HG03575 (cell line): ENCODE measurements around the gene IFNG-AS1.

Source experiments
- ATAC-seq: cut with Tn5 transposase; IDR thresholded peaks from one replicate; pipeline ENCODE4 v1.9.1; 2021; ENCODE audit not compliant: unreplicated experiment, insufficient number of reproducible peaks, low FRiP score; ENCODE audit errors: extremely low read depth

The IFNG-AS1 gene

GRCh38 chr12:68030248-68030647 is 41.0 kb downstream of the IFNG-AS1 start:
- ATAC-seq: no peak

- ATAC-seq: no peak
Measured at GRCh38 chr12:68031174-68031573, 41.9 kb downstream of the IFNG-AS1 start.

- no peak for ATAC-seq
Measured at GRCh38 chr12:68031881-68032739, 42.9 kb downstream of the IFNG-AS1 start.

GRCh38 chr12:68034567-68034966 is 45.3 kb downstream of the IFNG-AS1 start:
- ATAC-seq: no peak

DNA sequence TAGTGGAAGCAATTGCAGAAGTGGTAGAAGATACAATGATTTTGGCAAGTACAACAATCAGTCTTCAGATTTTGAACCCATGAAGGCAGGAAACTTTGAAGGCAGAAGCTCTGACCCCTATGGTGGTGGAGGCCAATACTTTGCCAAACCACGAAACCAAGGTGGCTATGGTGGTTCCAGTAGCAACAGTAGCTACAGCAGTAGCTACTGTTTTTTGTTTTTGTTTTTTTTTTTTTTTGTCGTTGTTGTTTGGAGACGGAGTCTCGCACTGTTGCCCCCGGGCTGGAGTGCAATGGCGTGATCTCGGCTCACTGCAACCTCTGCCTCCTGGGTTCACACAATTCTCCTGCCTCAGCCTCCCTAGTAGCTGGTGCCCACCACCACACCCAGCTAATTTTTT is 47.4 kb downstream of the IFNG-AS1 start:
- no peak for ATAC-seq

GRCh38 chr12:68037616-68038255 is 48.5 kb downstream of the IFNG-AS1 start:
- no peak for ATAC-seq

DNA sequence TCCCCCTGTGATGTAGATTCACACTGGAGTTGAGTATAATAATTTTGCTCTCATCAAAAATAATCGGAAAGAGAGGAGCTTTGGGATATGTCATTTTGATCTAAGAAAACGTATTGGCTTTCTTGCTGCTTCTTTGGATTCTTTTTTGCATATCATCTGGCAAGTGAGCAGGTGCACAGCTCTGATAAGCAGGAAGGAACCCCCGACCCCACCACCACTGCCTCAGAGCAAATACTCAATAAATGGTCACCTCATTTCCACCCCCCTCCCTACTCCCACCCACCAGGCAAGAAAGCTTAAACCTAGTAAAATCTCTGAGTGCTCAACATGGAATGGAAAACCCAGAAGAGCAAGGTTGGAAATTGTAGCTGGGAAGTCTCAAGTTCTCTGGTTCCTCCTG is 49.4 kb downstream of the IFNG-AS1 start:
- ATAC-seq: no peak

GRCh38 chr12:68040450-68041075 is 51.3 kb downstream of the IFNG-AS1 start:
- ATAC-seq: no peak

GRCh38 chr12:68042212-68042699 is 53.0 kb downstream of the IFNG-AS1 start:
- ATAC-seq: no peak

DNA sequence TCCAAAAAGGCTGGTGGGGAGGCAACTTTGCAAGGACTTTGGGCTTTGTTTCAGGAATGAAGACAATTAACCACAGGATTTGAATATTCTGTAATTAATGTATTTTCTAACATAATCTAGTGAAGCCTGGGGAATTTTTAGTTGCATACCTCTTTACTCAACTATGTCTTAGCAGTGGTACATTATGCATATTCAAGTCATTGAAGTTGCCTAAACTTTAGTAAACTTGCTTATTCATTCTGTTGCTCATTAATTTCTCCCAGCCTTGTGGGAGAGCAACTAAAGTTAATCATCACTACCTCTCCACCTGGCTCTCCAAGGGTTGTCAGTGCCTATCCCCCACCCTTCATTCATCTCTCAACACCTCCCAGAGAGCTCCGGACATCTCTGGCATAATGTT is 54.2 kb downstream of the IFNG-AS1 start:
- ATAC-seq: no peak

- no peak for ATAC-seq
Measured at GRCh38 chr12:68048648-68049297, 59.5 kb downstream of the IFNG-AS1 start.

DNA sequence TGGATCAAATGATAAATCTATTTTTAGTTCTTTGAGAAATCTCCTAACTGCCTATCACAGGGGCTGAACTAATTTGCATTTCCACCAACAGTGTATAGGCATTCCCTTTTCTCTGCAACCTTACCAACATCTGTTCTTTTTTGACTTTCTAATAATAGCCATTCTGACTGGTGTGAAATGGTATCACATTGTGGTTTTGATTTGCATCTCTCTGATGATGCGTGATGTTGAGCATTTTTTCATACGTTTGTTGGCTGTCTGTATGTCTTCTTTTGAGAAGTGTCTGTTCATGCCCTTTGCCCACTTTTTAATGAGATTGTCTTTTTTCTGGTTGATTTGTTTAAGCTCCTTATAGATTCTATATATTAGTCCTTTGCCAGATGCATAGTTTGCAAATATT is 67.1 kb downstream of the IFNG-AS1 start:
- no peak for ATAC-seq

GRCh38 chr12:68063900-68064590 is 74.8 kb downstream of the IFNG-AS1 start:
- no peak for ATAC-seq

DNA sequence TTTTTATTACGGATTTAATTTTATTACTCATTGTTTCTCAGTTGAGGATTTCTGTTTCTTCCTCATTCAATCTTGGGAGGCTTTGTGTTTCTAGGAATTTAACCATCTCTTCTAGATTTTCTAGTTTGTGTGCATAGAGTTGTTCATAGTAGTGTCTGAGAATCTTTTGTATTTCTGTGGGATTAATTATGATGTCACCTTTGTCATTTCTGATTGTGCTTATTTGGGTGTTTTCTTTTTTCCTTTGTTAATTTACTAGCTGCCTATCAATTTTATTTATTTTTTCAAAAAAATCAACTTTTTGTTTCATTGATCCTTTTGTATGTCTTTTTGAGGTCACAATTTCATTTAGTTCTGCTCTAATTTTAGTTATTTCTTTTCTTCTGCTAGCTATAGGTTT is 75.9 kb downstream of the IFNG-AS1 start:
- ATAC-seq: no peak

- no peak for ATAC-seq
Measured at GRCh38 chr12:68065687-68066086, 76.4 kb downstream of the IFNG-AS1 start.

DNA sequence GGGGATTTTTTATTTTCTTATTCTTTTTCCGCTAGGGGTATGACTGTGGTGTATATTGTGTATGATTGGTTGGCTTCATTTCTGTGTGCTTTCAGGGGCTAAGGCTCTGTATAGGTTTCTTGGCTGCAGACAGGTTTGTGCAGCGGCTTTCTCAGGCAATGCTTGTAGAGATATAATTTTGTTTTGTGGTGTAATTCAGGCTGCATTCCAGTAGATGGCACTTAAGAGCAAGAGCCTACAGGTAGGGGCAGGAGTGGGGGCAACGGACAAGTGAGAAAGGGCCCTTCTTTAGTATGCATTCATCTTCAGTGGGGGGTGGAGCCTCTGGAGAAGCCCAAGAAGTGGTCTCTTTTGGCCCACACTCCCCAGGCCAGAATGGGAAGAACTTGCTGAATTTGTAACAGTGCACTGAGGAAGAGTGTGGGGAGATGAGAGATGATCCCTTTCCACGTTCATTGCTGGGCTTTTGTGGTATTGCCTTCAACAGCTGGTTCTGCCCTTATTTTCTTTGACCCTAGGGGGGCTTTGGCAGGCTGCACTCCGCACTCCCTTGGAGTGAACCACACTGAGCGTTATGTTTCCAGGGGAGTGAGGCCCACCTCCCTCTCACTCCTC is 78.6 kb downstream of the IFNG-AS1 start:
- ATAC-seq: no peak

DNA sequence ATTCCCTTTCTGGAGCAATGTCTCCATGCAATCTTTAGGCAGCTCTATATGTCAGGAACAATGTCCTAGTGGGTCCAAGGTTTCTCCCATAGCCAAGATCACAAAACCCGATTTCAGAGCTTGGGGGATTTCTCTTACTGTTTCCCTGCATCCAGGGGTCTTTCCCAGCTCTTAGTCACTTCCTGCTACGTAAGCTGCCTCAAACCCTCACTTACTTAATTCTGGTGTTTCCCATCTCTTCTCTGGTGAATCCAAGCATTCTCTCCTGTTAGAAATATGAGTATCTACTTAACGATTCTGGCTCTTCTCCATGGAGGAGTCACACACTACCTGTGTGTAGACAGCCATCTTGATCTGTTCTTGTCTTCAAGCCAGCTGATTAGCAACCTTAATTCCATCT is 80.0 kb downstream of the IFNG-AS1 start:
- no peak for ATAC-seq
